ENCODE measurements around the gene PMF1. TPM values are rescaled to one million over a fixed set of nuclear protein-coding genes. Genes with fewer than 3 reads are reported as not detected.
A peak's percentile ranks its signal among the peaks of the same experiment; 100 is the strongest.

The PMF1 gene
- total RNA-seq, 2 donors from 2014 or later = 119 TPM

DNA sequence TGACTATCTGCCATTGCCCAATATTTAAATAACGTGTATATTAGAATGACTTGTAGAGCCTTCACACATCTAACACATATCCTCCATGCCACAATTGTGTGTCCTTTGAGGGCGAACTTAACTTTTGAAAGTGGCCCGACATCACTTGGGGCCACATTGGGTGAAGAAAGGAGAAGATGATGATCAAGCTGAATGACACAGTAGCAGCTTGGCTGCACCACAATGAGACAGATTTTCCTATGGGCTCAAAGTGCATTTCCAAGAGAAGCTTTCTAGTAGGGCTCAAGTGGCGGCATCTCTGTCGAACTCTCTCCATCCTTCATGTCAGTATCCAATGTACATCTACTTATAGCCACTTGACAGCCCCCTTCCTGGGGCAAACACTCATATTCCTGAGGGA is 25.4 kb downstream of the PMF1 start:
- Histone ChIP-seq H3K9ac (ENCODE audit: extremely low read depth, low read length, poor library complexity, severe bottlenecking) (no peak overlapping the region), H3K9me3 (ENCODE audit: control insufficient read depth, low read length) (no peaks in the 10 kb centered on the region), H3K36me3 (ENCODE audit: control insufficient read depth, insufficient read depth, low read length) (peaks cover 53% of the 10 kb centered on the region), H3K4me3 (ENCODE audit: low read length) (no peak overlapping the region), H3K27me3 (ENCODE audit: control insufficient read depth, insufficient read depth, low read length, poor library complexity, severe bottlenecking) (no peaks in the 10 kb centered on the region), H3K27ac (ENCODE audit: low read depth, low read length) (no peak overlapping the region), H3K4me1 (ENCODE audit: control insufficient read depth, insufficient read depth, low read length) (no peaks in the 10 kb centered on the region)
- H3K9me3 Mint-ChIP-seq = no peaks in the 10 kb centered on the region
- no peak for DNase-seq
- whole genome bisulfite sequencing, 2 experiments (ENCODE audit: insufficient coverage in 1 of 2, insufficient read length in 1 of 2) = 96 to 97% methylated on average over 3 to 5 of the region's 5 CpGs
- H3K4me3 Mint-ChIP-seq = no peak overlapping the region
- no peak overlapping the region for H3K27ac Mint-ChIP-seq
- H3K4me1 Mint-ChIP-seq = no peaks in the 10 kb centered on the region
- no peak for TF ChIP-seq CTCF (conservative IDR thresholded peaks at IDR 0.05)
- no peaks in the 10 kb centered on the region for H3K27me3 Mint-ChIP-seq (ENCODE audit: insufficient read depth)
- H3K36me3 Mint-ChIP-seq (ENCODE audit: low read depth) = peaks cover 60% of the 10 kb centered on the region

DNA sequence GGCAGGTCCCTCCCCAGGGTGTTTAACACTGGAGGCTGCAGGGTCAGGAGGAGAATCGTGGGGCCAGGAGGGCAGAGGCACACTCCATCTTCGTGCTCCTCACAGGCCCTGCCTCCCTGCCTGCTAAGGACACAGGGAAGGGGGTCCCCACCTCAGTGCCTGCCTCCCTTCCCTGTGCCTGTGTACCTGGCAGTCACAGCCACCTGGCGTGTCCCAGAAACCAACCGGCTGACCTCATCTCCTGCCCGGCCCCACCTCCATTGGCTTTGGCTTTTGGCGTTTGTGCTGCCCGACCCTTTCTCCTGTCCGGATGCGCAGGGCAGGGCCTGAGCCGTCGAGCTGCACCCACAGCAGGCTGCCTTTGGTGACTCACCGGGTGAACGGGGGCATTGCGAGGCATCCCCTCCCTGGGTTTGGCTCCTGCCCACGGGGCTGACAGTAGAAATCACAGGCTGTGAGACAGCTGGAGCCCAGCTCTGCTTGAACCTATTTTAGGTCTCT is 28.6 kb downstream of the PMF1 start:
- no peaks in the 10 kb centered on the region for H3K4me1 ChIP-seq (ENCODE audit: control insufficient read depth, insufficient read depth, low read length)
- peaks cover 29% of the 10 kb centered on the region for H3K36me3 ChIP-seq (ENCODE audit: control insufficient read depth, insufficient read depth, low read length)
- H3K27me3 ChIP-seq (ENCODE audit: control insufficient read depth, insufficient read depth, low read length, poor library complexity, severe bottlenecking) = no peaks in the 10 kb centered on the region
- no peak overlapping the region for H3K4me3 Mint-ChIP-seq
- peaks cover 6% of the 10 kb centered on the region for H3K4me1 Mint-ChIP-seq
- 86 to 88% methylated on average over 6 to 15 of the region's 15 CpGs for WGBS, 2 experiments (ENCODE audit: insufficient coverage in 1 of 2, insufficient read length in 1 of 2)
- no peak overlapping the region for H3K4me3 ChIP-seq (ENCODE audit: low read length)
- H3K27ac ChIP-seq (ENCODE audit: low read depth, low read length) = no peak overlapping the region
- H3K9me3 ChIP-seq (ENCODE audit: control insufficient read depth, low read length) = no peaks in the 10 kb centered on the region
- peaks cover 4% of the 10 kb centered on the region for H3K27me3 Mint-ChIP-seq (ENCODE audit: insufficient read depth)
- H3K36me3 Mint-ChIP-seq (ENCODE audit: low read depth) = peaks cover 38% of the 10 kb centered on the region
- DNase-seq = no peak
- no peak for TF ChIP-seq CTCF (conservative IDR thresholded peaks at IDR 0.05)
- no peak overlapping the region for H3K9ac ChIP-seq (ENCODE audit: extremely low read depth, low read length, poor library complexity, severe bottlenecking)
- H3K9me3 Mint-ChIP-seq = no peaks in the 10 kb centered on the region
- H3K27ac Mint-ChIP-seq = peak overlapping the region; percentile 35

- H3K36me3 Mint-ChIP-seq (ENCODE audit: low read depth) = peaks cover 32% of the 10 kb centered on the region
- TF ChIP-seq CTCF (conservative IDR thresholded peaks at IDR 0.05) = no peak
- H3K9me3 Mint-ChIP-seq = no peaks in the 10 kb centered on the region
- peak within 1 kb of the TSS; percentile 35 for H3K27ac Mint-ChIP-seq
- peaks cover 4% of the 10 kb centered on the region for H3K27me3 Mint-ChIP-seq (ENCODE audit: insufficient read depth)
- Histone ChIP-seq H3K27ac (ENCODE audit: low read depth, low read length) (no peak within 1 kb of the TSS), H3K36me3 (ENCODE audit: control insufficient read depth, insufficient read depth, low read length) (peaks cover 24% of the 10 kb centered on the region), H3K4me3 (ENCODE audit: low read length) (no peak within 1 kb of the TSS), H3K27me3 (ENCODE audit: control insufficient read depth, insufficient read depth, low read length, poor library complexity, severe bottlenecking) (no peaks in the 10 kb centered on the region), H3K9ac (ENCODE audit: extremely low read depth, low read length, poor library complexity, severe bottlenecking) (no peak within 1 kb of the TSS), H3K4me1 (ENCODE audit: control insufficient read depth, insufficient read depth, low read length) (no peaks in the 10 kb centered on the region), H3K9me3 (ENCODE audit: control insufficient read depth, low read length) (no peaks in the 10 kb centered on the region)
- H3K4me1 Mint-ChIP-seq = peaks cover 6% of the 10 kb centered on the region
- H3K4me3 Mint-ChIP-seq = no peak within 1 kb of the TSS
- WGBS, 2 experiments (ENCODE audit: insufficient coverage in 1 of 2, insufficient read length in 1 of 2) = 91% methylated on average over 5 to 14 of the region's 14 CpGs
- DNase-seq = no peak
Measured at GRCh38 chr1:156241926-156242325, 29.1 kb downstream of the PMF1 start, which contains the start of gene BGLAP. Gene BGLAP (plus strand): TSS chr1:156242184. CDS start chr1:156242232, 48 bp downstream.
